LNCaP clone FGC (cell line): ENCODE data around the gene BFSP1.

ENCODE experiments used
- DNase-seq: peaks from one replicate; pipeline ENCODE4 v3.0.0-alpha.2; 2011; ENCODE audit warnings: low read depth
- H3K4me3 ChIP-seq: 2 replicates; pipeline ENCODE4 v1.5.1; 2011; ENCODE audit warnings: mild to moderate bottlenecking, low read depth, low read length, control low read depth
- CTCF ChIP-seq: IDR thresholded peaks from 2 replicates; pipeline ENCODE4 v1.5.1; 2012; ENCODE audit warnings: mild to moderate bottlenecking; ENCODE audit not compliant: control insufficient read depth, insufficient read depth; ENCODE audit errors: extremely low read depth

Gene BFSP1

GRCh38 chr20:17534077-17534476 is 2.9 kb upstream of the BFSP1 start:
- no peak for DNase-seq

GRCh38 chr20:17533396-17533795 is 2.2 kb upstream of the BFSP1 start:
- no peak overlapping the region for H3K4me3 ChIP-seq
- no peak for DNase-seq
- no peak for TF ChIP-seq CTCF

More at GRCh38 chr20:17534077-17534476, 2.9 kb upstream of the BFSP1 start:
- no peak overlapping the region for H3K4me3 ChIP-seq
- TF ChIP-seq CTCF: no peak

GRCh38 chr20:17531665-17532025 is 466 bp upstream of the BFSP1 start:
- no peak for TF ChIP-seq CTCF
- DNase-seq: no peak

GRCh38 chr20:17530153-17530552 is 1.0 kb downstream of the BFSP1 start:
- no peak for TF ChIP-seq CTCF
- no peak for DNase-seq
- H3K4me3 ChIP-seq: no peak overlapping the region

More at GRCh38 chr20:17531665-17532025, 466 bp upstream of the BFSP1 start:
- H3K4me3 ChIP-seq: no peak overlapping the region

- TF ChIP-seq CTCF: no peak
- H3K4me3 ChIP-seq: no peak overlapping the region
- no peak for DNase-seq
Observed at GRCh38 chr20:17529586-17529985, 1.6 kb downstream of the BFSP1 start.

GRCh38 chr20:17525650-17526049 is 5.5 kb downstream of the BFSP1 start:
- TF ChIP-seq CTCF: no peak
- DNase-seq: peak; percentile 33
- no peak overlapping the region for H3K4me3 ChIP-seq

GRCh38 chr20:17525132-17525531 is 6.0 kb downstream of the BFSP1 start:
- no peak overlapping the region for H3K4me3 ChIP-seq
- no peak for TF ChIP-seq CTCF
- DNase-seq: no peak
